Stimulated activated CD8-positive, alpha-beta memory T cell treated with anti-CD3 and anti-CD28 coated beads, Interleukin-7, amount 100 ng/mL, for 1 hour (primary cell): Measurements from ENCODE around the gene KRT79.
A peak's percentile ranks its signal among the peaks of the same experiment; 100 is the strongest.
"Not testable (repeated sequence)": the region's sequence is repeated elsewhere in the genome, so short reads cannot be mapped to it uniquely, and the experiment has no call there.

Experiments
- DNase-seq, 2 donors: peaks; one replicate each; pipeline ENCODE4 v3.0.0-alpha.2; 2020; ENCODE audit warnings: low read depth in 2 of 2

The KRT79 gene

GRCh38 chr12:52833922-52834726 lies at the start of gene KRT79:
TSS of gene KRT79 (minus strand) at chr12:52834311. CDS start at chr12:52834260, 51 bp downstream.
- no peak for DNase-seq

- not testable (repeated sequence) for DNase-seq
These were observed 46.4 kb upstream of the KRT79 start for GRCh38 chr12:52880499-52880898.

GRCh38 chr12:52879394-52880351 lies 45.6 kb upstream of the KRT79 start:
- DNase-seq = peak; percentile 45 to 46

GRCh38 chr12:52878507-52879393 lies 44.6 kb upstream of the KRT79 start:
- no peak for DNase-seq

GRCh38 chr12:52877242-52877641 lies 43.1 kb upstream of the KRT79 start:
- DNase-seq = no peak

GRCh38 chr12:52876372-52876771 lies 42.3 kb upstream of the KRT79 start:
- no peak for DNase-seq

- no peak for DNase-seq
These were observed 40.7 kb upstream of the KRT79 start for GRCh38 chr12:52874573-52875435.

- peak; percentile 21 to 28 for DNase-seq
These were observed 39.9 kb upstream of the KRT79 start for GRCh38 chr12:52873832-52874572.

- DNase-seq = no peak
These were observed 39.4 kb upstream of the KRT79 start for GRCh38 chr12:52873513-52873831.

- no peak for DNase-seq
These were observed 38.7 kb upstream of the KRT79 start for GRCh38 chr12:52872644-52873389.

GRCh38 chr12:52871291-52872039 lies 37.4 kb upstream of the KRT79 start:
- DNase-seq = no peak

- DNase-seq = peak; percentile 59 to 77
These were observed 36.5 kb upstream of the KRT79 start for GRCh38 chr12:52870361-52871290.

GRCh38 chr12:52867642-52868041 lies 33.5 kb upstream of the KRT79 start:
- DNase-seq = no peak

GRCh38 chr12:52867152-52867551 lies 33.0 kb upstream of the KRT79 start:
- DNase-seq = no peak

- DNase-seq = no peak
These were observed 31.2 kb upstream of the KRT79 start for GRCh38 chr12:52865090-52865944.

GRCh38 chr12:52862023-52862422 lies 27.9 kb upstream of the KRT79 start:
- no peak for DNase-seq

GRCh38 chr12:52861511-52861910 lies 27.4 kb upstream of the KRT79 start:
- DNase-seq = no peak
